ENCODE data around the gene D2HGDH.

GRCh38 chr2:241773511-241774418, 39.3 kb downstream of the D2HGDH start:
- TF ChIP-seq EZH2phosphoT487 (IDR thresholded peaks at IDR 0.05; ENCODE audit: borderline replicate concordance, low read length) (no peak), CTCF (IDR thresholded peaks at IDR 0.05; ENCODE audit: low read depth, low read length, poor library complexity, severe bottlenecking) (no peak)

Data from DOHH2 (cell line).